GM23248 (cell line): Measurements from ENCODE around the gene KCNJ12. TPM values are rescaled to one million over a fixed set of nuclear protein-coding genes. Genes with fewer than 3 reads are reported as not detected.
A peak's percentile ranks its signal among the peaks of the same experiment; 100 is the strongest.
"Not testable (repeated sequence)": the region's sequence is repeated elsewhere in the genome, so short reads cannot be mapped to it uniquely, and the experiment has no call there.

Source experiments
- DNase-seq: peaks from one replicate; pipeline ENCODE4 v3.0.0-alpha.2; 2015
- H2AFZ ChIP-seq: fragments of 200-600 bp; sonication (generic); 2 replicates; pipeline ENCODE4 v1.6.1; 2016; ENCODE audit warnings: antibody characterized with exemption
- H3F3A ChIP-seq: fragments of 200-600 bp; sonication (generic); 2 replicates; pipeline ENCODE4 v1.6.1; 2016; ENCODE audit warnings: mild to moderate bottlenecking, antibody characterized with exemption, mixed run types; ENCODE audit not compliant: insufficient read depth
- H3K27ac ChIP-seq: fragments of 200-600 bp; sonication (generic); 2 replicates; pipeline ENCODE4 v1.5.1; 2016; ENCODE audit warnings: mild to moderate bottlenecking
- H3K27me3 ChIP-seq: fragments of 200-600 bp; sonication (generic); replicated peaks from 2 replicates; pipeline ENCODE4 v1.6.1; 2016; ENCODE audit warnings: mild to moderate bottlenecking; ENCODE audit not compliant: insufficient read depth
- H3K36me3 ChIP-seq: fragments of 200-600 bp; sonication (generic); 2 replicates; pipeline ENCODE4 v1.6.1; 2016; ENCODE audit warnings: low read depth, mild to moderate bottlenecking
- H3K4me1 ChIP-seq: fragments of 200-600 bp; sonication (generic); 2 replicates; pipeline ENCODE4 v1.6.1; 2016; ENCODE audit warnings: mild to moderate bottlenecking; ENCODE audit not compliant: insufficient read depth
- H3K4me2 ChIP-seq: fragments of 200-600 bp; sonication (generic); one replicate; pipeline ENCODE4 v1.6.1; 2016; ENCODE audit warnings: mild to moderate bottlenecking; ENCODE audit not compliant: unreplicated experiment
- H3K4me3 ChIP-seq: fragments of 200-600 bp; sonication (generic); 2 replicates; pipeline ENCODE4 v1.5.1; 2016; ENCODE audit warnings: mild to moderate bottlenecking
- H3K79me2 ChIP-seq: fragments of 200-600 bp; sonication (generic); 2 replicates; pipeline ENCODE4 v1.6.1; 2016; ENCODE audit warnings: mild to moderate bottlenecking; ENCODE audit not compliant: insufficient read depth
- H3K9ac ChIP-seq: fragments of 200-600 bp; sonication (generic); 2 replicates; pipeline ENCODE4 v1.6.1; 2016; ENCODE audit warnings: mild to moderate bottlenecking
- H3K9me2 ChIP-seq: fragments of 200-600 bp; sonication (generic); 2 replicates; pipeline ENCODE4 v1.6.1; 2016; ENCODE audit warnings: mixed run types, mild to moderate bottlenecking, moderate library complexity; ENCODE audit not compliant: insufficient read depth
- H3K9me3 ChIP-seq: fragments of 200-600 bp; sonication (generic); one replicate; pipeline ENCODE4 v1.6.1; 2017; ENCODE audit warnings: low read depth
- H4K20me1 ChIP-seq: fragments of 200-600 bp; sonication (generic); 2 replicates; pipeline ENCODE4 v1.6.0; 2016; ENCODE audit not compliant: insufficient read depth
- EZH2 ChIP-seq: fragments of 200-600 bp; sonication (generic); IDR thresholded peaks from 2 replicates; pipeline ENCODE4 v1.6.1; 2018; ENCODE audit warnings: antibody characterized with exemption, mild to moderate bottlenecking; ENCODE audit not compliant: insufficient read depth, poor library complexity, severe bottlenecking
- EZH2phosphoT487 ChIP-seq: fragments of 200-600 bp; sonication (generic); IDR thresholded peaks from 2 replicates; pipeline ENCODE4 v1.6.1; 2018; ENCODE audit warnings: antibody characterized with exemption, moderate library complexity, mild to moderate bottlenecking, low read depth; ENCODE audit not compliant: insufficient read depth
- WGBS, 2 experiments: methylation state at CpG; one replicate each; pipeline ENCODE4 v1.1.6; 2015 to 2017; ENCODE audit warnings: low lambda C conversion rate in 2 of 2, low coverage in 1 of 2; ENCODE audit errors: missing lambda C conversion rate in 2 of 2; 5-methylcytosine and 5-hydroxymethylcytosine counted together
- in situ Hi-C: fragments of 300-500 bp; cut with MboI; formaldehyde crosslinking; loops from 2 replicates; pipeline ENCODE4 v1.15.0; 2020
- polyA plus RNA-seq: library from polyadenylated mRNA; unstranded; fragments of >200 nt; fragmentation: Nextera tagmentation; extraction: Ambion mirVana; gene quantifications from 2 replicates; pipeline ENCODE4 v1.2.1, GENCODE V29; 2016
- total RNA-seq: library from RNA; depleted of rRNA; stranded (reverse); fragments of >200 nt; shearing (Covaris generic); gene quantifications from 2 replicates; pipeline ENCODE4 v1.2.3, GENCODE V29; 2014; rRNA removed

Gene KCNJ12
- total RNA-seq (0.54 and 1.0 TPM in 2 replicates), polyA plus RNA-seq (0.29 and 0.33 TPM in 2 replicates)

DNA sequence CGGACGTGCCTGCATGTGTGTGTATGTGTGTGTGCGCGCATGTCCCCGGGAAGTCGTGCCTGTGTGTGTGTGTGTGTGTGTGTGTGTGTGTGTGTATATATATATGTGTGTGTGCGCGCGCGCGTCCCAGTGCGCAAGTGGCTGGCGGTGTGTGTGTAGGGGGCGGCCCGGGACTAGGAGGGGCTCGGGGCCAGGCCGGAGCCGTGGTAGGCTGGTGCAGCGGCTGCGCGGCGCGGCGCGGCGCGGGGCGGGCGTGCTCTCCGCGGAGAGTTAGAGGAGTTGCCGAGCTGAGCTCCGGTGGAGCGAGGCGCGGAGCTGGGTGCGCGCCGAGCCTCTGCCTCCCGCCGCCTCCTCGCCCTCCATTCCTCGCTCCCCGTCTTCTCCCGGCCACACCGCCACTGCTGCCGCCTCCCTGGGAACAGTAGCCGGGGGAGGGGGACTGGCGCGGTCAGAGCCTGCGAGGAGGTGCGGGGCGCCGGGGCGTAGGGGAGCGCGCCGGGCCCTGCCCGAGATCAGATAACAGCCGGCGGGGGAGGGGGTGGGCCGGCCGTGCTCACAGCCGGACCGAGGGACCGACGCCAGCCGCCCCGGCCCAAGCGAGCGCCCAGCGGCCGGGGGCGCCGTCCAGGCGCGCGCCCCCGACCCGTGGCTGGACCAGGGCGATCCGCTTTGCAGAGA is at the start of gene KCNJ12:
TSS of gene KCNJ12 (plus strand) at position 277 of the 678 bp plus-strand sequence. CDS start 38,986 bp downstream, outside the sequence.
- Histone ChIP-seq H2AFZ (peak within 1 kb of the TSS; percentile 77), H3K4me3 (peak within 1 kb of the TSS; percentile 67), H3K4me2 (peak within 1 kb of the TSS; percentile 89), H3K9me2 (no peaks in the 10 kb centered on the region), H3K4me1 (peaks cover 8% of the 10 kb centered on the region), H3K9me3 (no peaks in the 10 kb centered on the region), H3K36me3 (no peaks in the 10 kb centered on the region), H4K20me1 (no peaks in the 10 kb centered on the region), H3F3A (no peaks in the 10 kb centered on the region), H3K27me3 (peaks cover 4% of the 10 kb centered on the region; the same call in 1 of the 2 replicates), H3K79me2 (no peaks in the 10 kb centered on the region), H3K27ac (no peak within 1 kb of the TSS), H3K9ac (peak within 1 kb of the TSS; percentile 53)
- 8% methylated on average over 41 to 51 of the region's 82 CpGs for WGBS, 2 experiments
- in situ Hi-C loops: no loop called here
- peak; percentile 52 for DNase-seq
- no peak for TF ChIP-seq EZH2phosphoT487
- no peak for TF ChIP-seq EZH2

GRCh38 chr17:21327921-21328320 is 48.2 kb upstream of the KCNJ12 start:
- DNase-seq, in situ Hi-C loops, H3K4me3 ChIP-seq: not testable (repeated sequence)

GRCh38 chr17:21328778-21329177 is 47.4 kb upstream of the KCNJ12 start:
- H3K9ac ChIP-seq, H3K79me2 ChIP-seq, H3K4me1 ChIP-seq, DNase-seq, H3K9me2 ChIP-seq, H3K27me3 ChIP-seq, H3K4me3 ChIP-seq, H3K27ac ChIP-seq, H4K20me1 ChIP-seq, H3K9me3 ChIP-seq, H3K36me3 ChIP-seq, H3K4me2 ChIP-seq, in situ Hi-C loops, H3F3A ChIP-seq, H2AFZ ChIP-seq: not testable (repeated sequence)
- 43 to 50% methylated on average over 2 of the region's 2 CpGs for WGBS, 2 experiments

More at GRCh38 chr17:21327921-21328320, 48.2 kb upstream of the KCNJ12 start:
- H3K9me3 ChIP-seq, H3K4me2 ChIP-seq, H4K20me1 ChIP-seq, H3K9ac ChIP-seq, H3K79me2 ChIP-seq, H3F3A ChIP-seq, H3K27me3 ChIP-seq, H3K9me2 ChIP-seq, H3K27ac ChIP-seq, H3K4me1 ChIP-seq, H2AFZ ChIP-seq, H3K36me3 ChIP-seq: not testable (repeated sequence)
- WGBS, 2 experiments: 40 to 59% methylated on average over 1 of the region's 1 CpG

DNA sequence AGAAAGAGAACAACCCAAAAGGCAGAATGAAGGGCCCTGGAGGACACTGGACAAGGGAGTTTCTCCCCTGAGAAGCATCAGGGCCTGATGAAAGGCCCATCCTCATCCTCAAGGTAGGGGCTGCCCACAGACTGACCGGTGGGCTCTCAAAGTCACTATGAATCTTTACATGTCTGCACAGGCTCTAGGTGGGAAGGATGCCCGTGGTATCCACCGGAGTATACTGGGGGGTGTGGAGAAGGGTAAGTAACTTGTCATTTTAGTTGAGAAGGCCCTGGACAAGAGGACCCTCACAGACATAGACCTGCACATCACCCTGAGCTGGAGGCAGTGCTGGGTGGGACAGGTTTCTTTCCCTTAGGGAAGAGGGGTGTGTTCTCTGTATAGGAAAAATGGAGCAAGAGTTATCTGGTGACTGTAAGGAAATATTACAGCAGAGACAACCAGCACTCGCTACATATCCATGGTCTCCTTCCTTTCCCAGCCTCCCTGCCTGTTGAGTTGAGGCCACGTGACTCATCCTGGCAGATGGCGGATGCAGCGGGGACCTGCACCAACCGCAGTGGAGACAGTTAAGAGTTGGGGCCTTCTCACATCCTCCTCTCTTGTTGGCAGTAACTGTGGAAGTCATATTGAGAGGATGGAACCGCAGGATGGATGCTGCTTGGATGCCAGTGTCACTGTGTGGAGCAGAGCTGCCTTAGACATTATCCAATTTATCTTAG is 45.6 kb upstream of the KCNJ12 start:
- no peaks in the 10 kb centered on the region for H3F3A ChIP-seq
- TF ChIP-seq EZH2: no peak
- no peak for TF ChIP-seq EZH2phosphoT487
- no peaks in the 10 kb centered on the region for H4K20me1 ChIP-seq
- no peak overlapping the region for H3K27ac ChIP-seq
- H3K4me3 ChIP-seq: no peak overlapping the region
- H3K9ac ChIP-seq: no peak overlapping the region
- H3K4me2 ChIP-seq: no peak overlapping the region
- H3K9me3 ChIP-seq: no peaks in the 10 kb centered on the region
- H2AFZ ChIP-seq: no peak overlapping the region
- H3K79me2 ChIP-seq: no peaks in the 10 kb centered on the region
- H3K36me3 ChIP-seq: no peaks in the 10 kb centered on the region
- in situ Hi-C loops: no loop called here
- no peaks in the 10 kb centered on the region for H3K4me1 ChIP-seq
- no peaks in the 10 kb centered on the region for H3K27me3 ChIP-seq
- no peak for DNase-seq
- 51 to 56% methylated on average over 9 of the region's 9 CpGs for WGBS, 2 experiments
- no peaks in the 10 kb centered on the region for H3K9me2 ChIP-seq

DNA sequence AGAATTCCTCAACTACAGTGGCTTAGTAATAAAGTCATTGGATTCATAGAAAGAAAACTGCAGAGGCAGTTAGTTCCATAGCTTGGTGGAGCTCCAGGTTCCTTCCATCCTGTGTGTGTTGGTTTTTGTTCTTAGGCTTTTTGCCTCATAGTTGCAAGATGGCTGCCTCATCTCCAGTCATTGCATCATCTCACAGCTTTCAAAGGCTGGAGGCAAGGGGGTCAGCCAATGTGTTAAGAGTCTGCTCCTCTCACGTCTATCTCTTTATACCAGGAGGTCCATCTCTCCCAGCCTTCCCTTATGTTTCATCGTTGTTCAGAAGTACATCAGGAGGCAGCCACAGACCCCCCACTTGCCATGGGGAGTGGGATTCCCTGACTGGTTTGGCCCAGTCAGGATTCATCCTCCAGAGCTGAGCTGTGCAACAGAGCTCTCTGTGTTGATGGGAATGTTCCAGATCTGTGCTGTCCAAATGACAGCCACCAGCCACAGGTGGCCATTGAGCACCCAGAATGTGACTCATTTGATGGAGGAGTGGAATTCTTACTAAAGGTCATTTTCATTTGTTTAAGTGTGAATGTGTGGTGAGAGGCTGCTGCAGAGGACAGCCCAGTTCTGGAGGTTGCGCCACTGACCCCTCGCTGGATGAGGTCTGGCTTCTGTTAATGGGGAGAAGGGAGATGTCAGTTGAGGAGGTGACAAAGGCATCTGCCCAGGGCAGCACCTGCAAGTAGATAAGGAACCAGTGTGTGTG is 39.4 kb upstream of the KCNJ12 start:
- DNase-seq, H3K36me3 ChIP-seq, H3K4me2 ChIP-seq, H3K4me1 ChIP-seq, in situ Hi-C loops, H3K27ac ChIP-seq, H3F3A ChIP-seq, H3K27me3 ChIP-seq, H4K20me1 ChIP-seq, H2AFZ ChIP-seq, H3K4me3 ChIP-seq, H3K9ac ChIP-seq, H3K79me2 ChIP-seq, H3K9me3 ChIP-seq, H3K9me2 ChIP-seq: not testable (repeated sequence)
- 54 to 56% methylated on average over 4 of the region's 4 CpGs for WGBS, 2 experiments

DNA sequence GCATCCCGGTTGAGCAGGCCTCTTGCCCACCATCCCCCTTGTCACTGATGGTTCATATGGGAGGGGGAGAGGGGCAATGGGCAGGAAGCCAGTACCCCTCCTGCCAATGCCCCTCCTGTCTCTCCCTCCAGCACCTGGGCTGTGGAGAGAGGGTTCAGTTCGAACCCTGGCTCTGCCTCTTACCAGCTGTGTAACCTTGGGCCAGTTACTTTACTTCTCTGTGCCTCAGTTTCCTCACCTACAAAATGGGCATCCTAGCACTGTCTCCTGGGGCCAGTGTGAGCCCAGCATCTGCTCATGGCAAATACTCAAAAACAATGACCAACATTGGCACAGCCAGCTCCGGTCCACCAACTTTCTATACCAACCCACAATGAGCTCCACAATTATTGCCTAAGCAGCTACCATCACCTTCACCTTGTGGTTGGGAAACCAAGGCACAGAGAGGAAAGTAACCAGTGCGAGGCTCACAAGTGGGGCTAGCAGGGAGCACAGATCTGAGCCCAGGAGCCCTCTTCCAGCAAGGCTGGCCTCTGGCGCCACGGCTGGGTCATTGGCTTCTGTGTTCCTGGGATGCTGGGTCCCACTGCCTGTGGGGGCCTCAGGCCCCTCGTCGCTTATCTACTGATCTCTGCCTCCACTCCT is 38.1 kb upstream of the KCNJ12 start:
- H3K27me3 ChIP-seq, H3K4me1 ChIP-seq, H4K20me1 ChIP-seq, H3K4me2 ChIP-seq, H2AFZ ChIP-seq, H3F3A ChIP-seq, DNase-seq, H3K79me2 ChIP-seq, H3K9me2 ChIP-seq, in situ Hi-C loops, H3K36me3 ChIP-seq, H3K9ac ChIP-seq, H3K4me3 ChIP-seq, H3K9me3 ChIP-seq, H3K27ac ChIP-seq: not testable (repeated sequence)
- WGBS, 2 experiments: 43 to 49% methylated on average over 8 of the region's 8 CpGs
